Activated CD8-positive, alpha-beta memory T cell treated with anti-CD3 and anti-CD28 coated beads for 4 hours (primary cell): ENCODE measurements around the gene B3GAT3.
"Not testable (repeated sequence)": the region's sequence is repeated elsewhere in the genome, so short reads cannot be mapped to it uniquely, and the experiment has no call there.

Experiments
- DNase-seq, 2 donors: peaks; one replicate each; pipeline ENCODE4 v3.0.0-alpha.2; 2020; ENCODE audit warnings: low read depth in 2 of 2

The B3GAT3 gene

DNA sequence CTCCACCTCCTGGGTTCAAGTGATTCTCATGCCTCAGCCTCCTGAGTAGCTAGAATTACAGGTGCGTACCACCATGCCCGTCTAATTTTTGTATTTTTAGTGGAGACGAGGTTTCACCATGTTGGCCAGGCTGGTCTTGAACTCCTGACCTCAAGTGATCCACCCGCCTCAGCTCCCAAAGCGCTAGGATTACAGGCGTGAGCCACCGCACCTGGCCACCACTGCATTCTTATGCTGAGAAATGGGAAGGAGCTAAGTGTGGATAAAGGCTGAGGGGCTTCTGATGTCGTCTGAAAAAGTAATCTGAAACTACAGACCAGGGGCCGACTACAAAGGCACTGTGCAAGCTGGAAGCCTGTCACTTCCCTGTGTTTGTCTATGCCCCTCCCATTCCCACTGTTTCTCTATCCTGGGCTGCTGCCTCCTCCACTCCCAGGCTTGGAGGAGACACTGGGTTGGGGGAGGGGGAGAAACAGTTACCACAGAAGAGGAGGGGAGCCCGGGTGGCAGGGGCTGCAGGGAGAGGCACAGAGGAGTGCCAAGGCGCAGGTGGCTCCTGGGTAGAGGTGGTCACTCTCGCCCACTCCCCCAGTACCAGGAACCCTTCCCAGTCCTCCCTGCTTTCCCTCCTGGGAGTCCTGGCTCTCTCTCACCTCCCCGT lies 17.2 kb downstream of the B3GAT3 start:
- no peak for DNase-seq

GRCh38 chr11:62603776-62604299 lies 17.9 kb downstream of the B3GAT3 start:
- DNase-seq = no peak

GRCh38 chr11:62603072-62603408 lies 18.7 kb downstream of the B3GAT3 start:
- no peak for DNase-seq

DNA sequence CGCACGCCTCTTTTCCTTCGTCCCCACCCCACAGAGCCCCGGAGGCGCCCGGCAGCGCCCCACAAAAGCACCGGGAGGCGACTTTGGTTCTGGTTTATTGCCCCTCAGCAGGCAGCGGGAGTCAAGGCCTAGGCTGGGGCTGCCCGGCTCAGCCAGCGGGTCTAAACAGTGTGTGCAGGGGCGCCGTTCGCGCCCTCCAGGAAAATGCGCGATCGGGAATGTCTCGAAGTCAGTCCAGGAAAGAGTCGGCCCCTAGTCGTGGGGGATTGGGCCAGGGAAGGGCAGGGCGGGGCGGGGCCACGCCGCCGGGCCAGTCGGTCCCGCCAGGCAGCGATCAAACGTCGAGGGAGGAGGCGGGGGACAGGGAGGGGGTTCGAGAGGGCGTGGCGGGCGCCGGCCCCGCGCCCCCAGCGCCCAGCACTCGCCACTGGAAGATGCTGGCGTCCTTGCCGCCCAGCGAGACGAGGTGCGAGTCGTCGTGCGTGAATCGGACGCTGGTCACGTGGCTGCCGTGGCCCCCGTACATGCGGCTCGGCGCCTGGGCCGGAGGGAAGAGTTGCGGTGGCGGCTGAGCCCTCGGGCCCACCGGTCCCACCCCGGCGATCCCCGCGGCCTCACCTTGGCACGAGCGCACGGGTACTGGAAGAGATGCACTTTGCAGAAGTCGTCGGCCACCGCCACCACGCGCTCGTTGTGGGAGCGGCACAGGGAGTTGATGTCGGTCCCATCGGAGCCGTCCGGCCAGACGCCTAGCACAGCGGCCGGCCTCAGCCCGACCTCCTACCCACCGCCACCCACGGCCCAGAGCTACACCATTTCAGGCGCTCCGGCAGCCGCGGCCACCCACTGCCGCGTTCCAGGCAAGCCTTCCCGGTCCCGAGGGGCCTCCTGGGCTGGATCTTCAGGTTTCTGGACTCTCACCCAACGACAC lies 19.4 kb downstream of the B3GAT3 start:
- DNase-seq = no peak

DNA sequence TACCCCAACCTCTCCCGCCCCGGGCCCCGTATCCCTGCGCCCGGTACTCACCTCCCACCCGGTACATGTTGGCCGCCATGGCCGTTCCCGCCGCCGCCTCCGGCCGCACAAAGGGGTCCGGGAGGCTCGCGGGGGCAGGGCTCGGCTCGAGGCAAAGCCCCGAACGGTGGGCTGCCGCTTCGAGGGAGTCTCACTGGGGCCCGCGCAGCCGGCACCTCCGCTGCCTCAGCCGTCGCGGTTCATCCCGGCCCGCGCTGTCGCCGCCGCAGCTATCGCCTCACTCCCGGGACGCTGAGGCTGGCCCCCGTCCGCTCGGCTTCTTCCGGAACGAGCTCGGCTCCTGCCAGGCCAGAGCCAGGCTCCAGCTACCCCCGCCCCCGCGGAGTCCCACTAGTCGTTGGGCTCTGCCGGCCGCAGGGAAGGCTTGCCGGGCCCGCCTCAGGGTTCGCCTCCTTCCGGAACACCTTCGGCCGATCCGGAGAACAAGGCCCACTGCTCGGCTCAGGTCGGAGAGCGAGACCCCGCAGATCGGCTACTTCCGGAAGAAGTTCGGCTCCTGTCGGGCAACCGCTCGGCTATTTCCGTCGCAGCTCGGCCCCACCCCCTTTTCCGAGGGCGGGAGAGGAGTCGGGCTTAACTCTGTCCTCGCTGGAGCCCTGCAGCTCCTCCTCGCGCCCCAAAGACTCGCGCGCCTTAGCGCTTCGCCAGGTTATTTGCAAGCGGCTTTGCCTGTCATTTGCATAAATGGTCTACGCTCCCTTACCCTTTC lies 20.2 kb downstream of the B3GAT3 start, which contains the start of gene MTA2:
Gene MTA2 (minus strand): TSS at position 494 of the 769 bp plus-strand sequence. CDS start 415 bp downstream, at position 79.
- peak; percentile 99 for DNase-seq

DNA sequence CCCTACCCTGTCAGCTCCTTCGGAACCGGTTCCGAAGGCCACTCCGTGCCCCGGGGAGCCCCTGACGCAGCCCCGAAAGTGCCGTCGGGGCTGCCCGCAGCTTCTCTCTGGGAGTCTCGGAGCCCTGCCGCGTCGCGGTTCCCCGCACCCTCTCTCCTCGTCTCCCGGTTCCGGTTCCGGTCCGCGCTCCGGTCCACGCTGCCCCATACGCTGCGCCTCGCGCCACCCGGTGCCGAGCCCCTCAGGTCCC lies 20.7 kb downstream of the B3GAT3 start:
- no peak for DNase-seq

- DNase-seq = no peak
These were observed 21.2 kb downstream of the B3GAT3 start for GRCh38 chr11:62600367-62601121.

DNA sequence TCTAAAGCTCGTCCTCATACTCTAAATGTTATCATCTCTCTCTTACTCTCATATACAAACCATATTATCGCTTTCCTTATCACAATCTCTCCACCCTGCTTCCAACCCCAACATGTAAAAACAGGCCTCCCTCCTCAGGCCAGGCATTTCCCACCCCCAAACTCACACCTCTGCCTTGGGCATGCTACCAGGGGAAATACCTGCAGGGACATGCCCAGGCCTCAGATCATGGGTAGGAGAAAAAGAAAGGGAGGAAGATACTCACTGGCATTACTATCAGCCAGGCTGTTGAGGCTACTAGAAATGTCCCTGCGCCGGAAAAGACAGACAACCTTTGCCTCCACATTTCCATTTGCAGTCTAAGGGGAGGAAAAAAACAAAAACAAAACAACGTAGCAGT lies 21.9 kb downstream of the B3GAT3 start:
- no peak for DNase-seq

- peak; percentile 83 to 92 for DNase-seq
These were observed 22.6 kb downstream of the B3GAT3 start for GRCh38 chr11:62599069-62599696.

DNA sequence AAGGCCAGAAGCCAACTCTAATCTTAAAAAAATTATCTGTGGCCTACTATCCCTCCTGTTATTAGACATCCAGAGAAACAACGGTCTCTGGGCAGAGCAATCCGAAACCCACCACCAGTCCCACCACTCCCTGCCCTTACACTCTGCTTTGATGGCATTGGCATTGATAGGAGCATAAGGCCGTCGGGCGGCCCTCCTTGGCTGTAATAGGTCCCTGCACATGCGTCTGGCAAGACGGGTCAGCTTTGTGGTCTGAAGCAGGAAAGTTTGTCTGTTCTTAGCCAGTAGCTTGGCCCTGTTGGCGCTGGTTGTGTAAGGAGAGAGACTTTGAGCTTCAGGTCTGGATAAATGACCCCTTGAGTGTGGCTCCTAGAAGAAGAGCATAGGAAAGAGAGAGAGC lies 26.7 kb downstream of the B3GAT3 start:
- no peak for DNase-seq

DNA sequence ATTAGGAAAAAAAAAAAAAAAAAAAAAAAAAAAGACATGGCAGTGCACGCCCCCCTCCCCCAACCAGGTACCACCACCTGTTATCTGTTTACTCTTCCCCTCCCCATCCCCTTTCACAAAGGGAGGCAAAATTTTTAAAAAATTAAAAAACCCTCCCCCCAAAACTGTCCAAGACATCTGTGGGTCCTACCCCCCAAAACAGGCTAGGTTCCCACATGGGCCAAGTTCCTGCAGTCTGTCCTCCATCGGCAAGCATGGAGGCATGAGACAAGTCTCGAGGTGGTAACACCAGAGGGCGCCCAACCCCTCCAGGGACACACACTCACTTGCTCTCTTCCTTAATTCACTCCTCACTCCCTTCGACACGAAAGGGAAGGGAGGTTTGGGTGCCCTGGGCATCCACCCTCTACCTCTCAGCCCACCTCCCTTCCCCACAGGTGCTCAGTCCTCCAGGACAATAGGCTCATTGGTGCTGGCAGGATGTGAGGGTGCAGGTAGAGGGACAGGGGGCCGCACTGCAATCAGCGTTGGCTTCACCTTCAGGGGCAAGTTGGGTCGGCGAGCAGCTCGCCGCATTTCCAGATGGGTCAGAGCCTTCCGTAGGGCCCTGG lies 28.2 kb downstream of the B3GAT3 start:
- peak; percentile 59 to 63 for DNase-seq

DNA sequence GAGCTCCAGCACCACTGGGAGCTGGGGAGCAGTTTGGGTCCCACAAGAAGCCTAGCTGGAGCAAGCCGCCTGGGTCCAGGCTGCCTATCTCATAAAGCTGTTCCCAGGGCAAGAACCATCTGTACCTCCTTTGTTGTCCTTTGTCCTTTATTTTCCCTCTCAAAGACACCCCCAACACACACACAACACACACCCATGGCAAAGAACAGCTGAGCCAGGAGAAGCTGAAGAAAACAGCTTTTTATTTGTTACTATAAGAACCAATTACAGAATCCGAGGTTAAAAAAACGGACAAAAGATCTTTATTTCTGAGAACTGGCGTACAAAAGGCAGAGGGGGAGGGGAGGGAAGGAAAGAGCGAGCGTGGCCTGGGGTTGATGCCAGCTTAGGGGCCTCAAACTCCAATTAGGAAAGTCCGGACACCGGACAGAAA lies 28.8 kb downstream of the B3GAT3 start:
- no peak for DNase-seq

- DNase-seq = no peak
These were observed 29.5 kb downstream of the B3GAT3 start for GRCh38 chr11:62592146-62592815.

- peak; percentile 89 to 91 for DNase-seq
These were observed 30.2 kb downstream of the B3GAT3 start, which contains the start of gene TUT1 for GRCh38 chr11:62591448-62592145. TSS of gene TUT1 (minus strand) at chr11:62591523. CDS start at chr11:62591485, 38 bp downstream.

DNA sequence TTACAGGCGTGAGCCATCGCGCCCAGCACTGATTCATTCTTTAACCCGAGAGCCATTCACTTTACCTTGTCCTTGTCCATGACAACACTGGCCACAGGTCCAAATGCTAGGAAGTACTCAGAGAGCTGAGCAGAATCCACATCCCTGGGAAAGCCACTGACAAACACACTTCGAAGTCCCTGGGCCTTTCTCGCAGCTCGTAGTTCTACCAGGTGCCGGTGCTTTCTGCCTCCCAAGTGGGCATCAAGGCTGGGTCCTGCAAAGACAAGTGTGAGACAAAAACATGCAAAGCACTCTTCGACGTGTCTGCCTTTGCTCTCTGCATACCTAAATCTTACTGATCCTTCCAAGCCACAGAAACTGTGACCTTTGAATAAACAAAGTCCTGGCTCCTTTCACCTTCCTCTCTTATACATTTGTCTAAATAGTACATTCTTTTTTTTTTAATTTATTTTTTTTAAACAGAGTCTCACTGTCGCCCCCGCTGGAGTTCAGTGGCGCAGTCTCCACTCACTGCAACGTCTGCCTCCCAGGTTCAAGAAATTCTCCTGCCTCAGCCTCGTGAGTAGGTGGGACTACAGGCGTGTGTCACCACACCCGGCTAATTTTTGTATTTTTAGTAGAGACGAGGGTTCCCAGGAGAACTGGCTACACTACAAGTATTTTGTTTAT lies 32.7 kb downstream of the B3GAT3 start:
- DNase-seq = no peak

- DNase-seq = not testable (repeated sequence)
These were observed 36.4 kb downstream of the B3GAT3 start for GRCh38 chr11:62585356-62585755.

DNA sequence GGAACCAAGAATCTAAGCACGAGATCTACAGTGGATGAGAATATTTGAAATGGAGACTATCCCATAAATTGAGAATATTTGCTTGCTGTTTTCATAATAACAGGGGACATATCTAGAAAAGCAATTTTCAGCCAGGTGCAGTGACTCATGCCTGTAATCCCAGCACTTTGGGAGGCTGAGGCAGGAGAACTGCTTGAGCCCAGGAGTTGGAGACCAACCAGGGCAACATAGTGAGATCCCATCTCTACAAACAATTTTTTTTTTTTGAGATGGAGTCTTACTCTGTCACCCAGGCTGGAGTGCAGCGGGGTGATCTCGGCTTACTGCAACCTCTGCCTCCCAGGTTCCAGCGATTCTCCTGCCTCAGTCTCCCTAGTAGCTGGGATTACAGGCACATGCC lies 40.1 kb downstream of the B3GAT3 start:
- DNase-seq = not testable (repeated sequence)

DNA sequence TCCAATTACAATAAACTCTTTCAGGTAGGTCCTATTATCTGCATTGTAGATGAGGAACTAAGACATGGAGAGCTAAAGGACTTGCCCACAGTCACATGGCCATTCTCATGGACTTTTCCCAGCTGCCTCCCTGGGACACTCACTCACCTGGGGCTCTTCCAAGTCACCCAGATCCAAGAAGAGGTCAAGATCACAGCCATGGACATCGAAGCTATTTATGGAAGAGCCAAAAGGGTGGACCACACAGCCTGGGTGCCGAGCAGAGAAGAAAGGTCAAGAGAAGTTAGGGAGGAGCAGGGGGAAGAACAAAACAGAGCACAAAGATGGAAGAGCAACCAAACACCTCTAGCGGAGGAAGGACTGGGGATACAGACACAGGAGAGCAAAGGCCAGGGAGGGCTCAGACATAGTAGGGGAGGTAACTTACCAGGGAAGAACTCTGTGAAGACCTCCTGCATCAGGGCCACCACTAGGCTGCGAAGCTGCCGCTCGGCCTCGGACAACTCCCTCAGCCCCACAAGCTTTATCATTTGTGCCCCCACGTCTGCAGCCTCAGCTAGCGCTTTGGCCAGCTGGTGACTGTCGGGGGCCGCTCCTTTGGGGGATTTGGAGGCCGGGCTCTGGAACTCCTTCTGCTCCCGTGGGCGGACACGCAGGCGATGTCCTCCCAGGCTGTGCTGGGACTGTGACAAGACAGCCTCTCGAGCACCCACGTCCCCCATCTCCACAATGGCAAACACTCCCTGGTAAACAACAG lies 40.6 kb downstream of the B3GAT3 start:
- no peak for DNase-seq
